Endothelial cell of umbilical vein (primary cell): ENCODE results near the gene DSPP. TPM values are rescaled to one million over a fixed set of nuclear protein-coding genes. Genes with fewer than 3 reads are reported as not detected.

Experiments used
- BruUV-seq: library from RNA; stranded (reverse); fragments of 400-500 nt; replicated peaks from 2 replicates; lab custom pipeline; 2021; lab: Mats Ljungman, UMichigan
- CTCF ChIA-PET: fragments of 300-600, 350-600 bp; sonication (Branson Sonifier 250); formaldehyde crosslinking; loops from one replicate; lab custom pipeline; 2021; ENCODE audit warnings: antibody characterized with exemption, inconsistent platforms; lab: Charles Lee
- POLR2A ChIA-PET: fragments of 300-600, 350-600 bp; sonication (Branson Sonifier 250); formaldehyde crosslinking; loops from one replicate; lab custom pipeline; 2021; ENCODE audit warnings: antibody characterized with exemption, inconsistent platforms; lab: Charles Lee
- DNase-seq: peaks from one replicate; pipeline ENCODE4 v3.0.0-alpha.2; 2011; ENCODE audit warnings: low read depth, low spot score
- FAIRE-seq: peaks from 2 replicates; lab custom pipeline; 2011; peaks lifted over from hg19 to GRCh38; lab: Jason Lieb, UNC
- H2AFZ ChIP-seq: 2 replicates; pipeline ENCODE4 v1.6.0; 2012; ENCODE audit warnings: low read depth, low read length, control low read depth, inconsistent platforms
- H3K27ac ChIP-seq: 2 replicates; pipeline ENCODE4 v1.5.1; 2011; ENCODE audit warnings: low read depth, mild to moderate bottlenecking, control low read depth, low read length, moderate library complexity; ENCODE audit not compliant: insufficient read depth
- H3K27me3 ChIP-seq, 2 experiments: 2 replicates each; pipeline versions ENCODE4 v1.6.0 to v1.6.1; 2011; ENCODE audit warnings: low read length in 2 of 2, mixed read lengths in 1 of 2; ENCODE audit not compliant: control insufficient read depth in 2 of 2, insufficient read depth in 2 of 2
- H3K36me3 ChIP-seq, 2 experiments: 2 replicates in 1 of 2; 3 replicates in 1 of 2; pipeline ENCODE4 v1.5.1; 2011; ENCODE audit warnings: low read length in 2 of 2, mild to moderate bottlenecking in 1 of 2, moderate library complexity in 1 of 2; ENCODE audit not compliant: control insufficient read depth in 2 of 2, insufficient read depth in 2 of 2; ENCODE audit errors: extremely low read depth in 1 of 2
- H3K4me1 ChIP-seq: 3 replicates; pipeline ENCODE4 v1.5.1; 2011; ENCODE audit warnings: mild to moderate bottlenecking, low read length; ENCODE audit not compliant: control insufficient read depth, insufficient read depth; ENCODE audit errors: extremely low read depth
- H3K4me2 ChIP-seq: 2 replicates; pipeline ENCODE4 v1.6.1; 2011; ENCODE audit warnings: low read length, control low read depth, mixed read lengths; ENCODE audit not compliant: insufficient read depth
- H3K4me3 ChIP-seq, 3 experiments: fragments of 200-600 bp in 1 of 3; sonication (generic), shearing (Covaris generic) in 1 of 3; replicated peaks in 1 of 3; 2 replicates each; pipeline ENCODE4 v1.5.1; 2011 to 2016; ENCODE audit warnings: control low read depth in 3 of 3, low read length in 3 of 3, mild to moderate bottlenecking in 2 of 3, inconsistent platforms in 1 of 3, low read depth in 1 of 3, moderate library complexity in 1 of 3; ENCODE audit not compliant: insufficient read depth in 1 of 3
- H3K79me2 ChIP-seq: 2 replicates; pipeline ENCODE4 v1.6.0; 2012; ENCODE audit warnings: low read length, inconsistent platforms; ENCODE audit not compliant: control insufficient read depth, insufficient read depth
- H3K9ac ChIP-seq: replicated peaks from 2 replicates; pipeline ENCODE3; 2011; ENCODE audit warnings: low read length, control low read depth; ENCODE audit not compliant: insufficient read depth; ENCODE audit errors: extremely low read depth
- H3K9me1 ChIP-seq: replicated peaks from 3 replicates; pipeline ENCODE4 v1.6.0; 2011; ENCODE audit warnings: mild to moderate bottlenecking, low read length; ENCODE audit not compliant: control insufficient read depth, insufficient read depth; ENCODE audit errors: extremely low read depth
- H3K9me3 ChIP-seq: replicated peaks from 2 replicates; pipeline ENCODE4 v1.5.1; 2012; ENCODE audit warnings: low read length, inconsistent platforms; ENCODE audit not compliant: control insufficient read depth, insufficient read depth
- H4K20me1 ChIP-seq: replicated peaks from 2 replicates; pipeline ENCODE3; 2011; ENCODE audit warnings: mild to moderate bottlenecking, low read length; ENCODE audit not compliant: control insufficient read depth, insufficient read depth; ENCODE audit errors: extremely low read depth
- CTCF ChIP-seq, 2 donors: IDR thresholded peaks; 1 replicate in 1 of 2; 2 replicates in 1 of 2; pipeline ENCODE4 v1.5.1; 2011; ENCODE audit warnings: low read length in 2 of 2, mild to moderate bottlenecking in 2 of 2, moderate library complexity in 2 of 2, control low read depth in 1 of 2, inconsistent platforms in 1 of 2, low read depth in 1 of 2; ENCODE audit not compliant: insufficient read depth in 1 of 2; ENCODE audit errors: extremely low read depth in 1 of 2
- EZH2 ChIP-seq: IDR thresholded peaks from 2 replicates; pipeline ENCODE4 v1.6.1; 2012; ENCODE audit warnings: borderline replicate concordance, low read depth, mild to moderate bottlenecking, moderate library complexity, low read length, inconsistent platforms; ENCODE audit not compliant: severe bottlenecking
- FOS ChIP-seq: IDR thresholded peaks from 2 replicates; pipeline ENCODE4 v1.6.1; 2011; ENCODE audit warnings: mild to moderate bottlenecking, low read length, moderate library complexity, borderline replicate concordance; ENCODE audit not compliant: insufficient read depth
- GATA2 ChIP-seq: IDR thresholded peaks from 2 replicates; pipeline ENCODE4 v1.7.0; 2011; ENCODE audit warnings: low read depth, mild to moderate bottlenecking, moderate library complexity, mixed read lengths, low read length; ENCODE audit not compliant: insufficient read length, insufficient read depth
- MAX ChIP-seq: IDR thresholded peaks from 2 replicates; pipeline ENCODE4 v1.6.1; 2011; ENCODE audit not compliant: insufficient read depth, insufficient read length
- MYC ChIP-seq: IDR thresholded peaks from one replicate; pipeline ENCODE4 v1.6.1; 2011; ENCODE audit warnings: mild to moderate bottlenecking, low read depth, low read length
- POLR2A ChIP-seq: IDR thresholded peaks from 2 replicates; pipeline ENCODE4 v1.6.1; 2012; ENCODE audit warnings: low read depth, mild to moderate bottlenecking, control low read depth, low read length
- POLR2AphosphoS5 ChIP-seq: IDR thresholded peaks from 2 replicates; pipeline ENCODE4 v1.6.1; 2012; ENCODE audit warnings: low read depth, mild to moderate bottlenecking, control low read depth, low read length, moderate library complexity; ENCODE audit not compliant: insufficient read depth
- dilution Hi-C: fragments of 300-500 bp; cut with MboI; formaldehyde crosslinking; loops from one replicate; pipeline ENCODE4 v1.15.0; 2019; ENCODE audit warnings: low sequenced_read_pairs; ENCODE audit not compliant: extremely low pct_ligation_motif_present
- intact Hi-C: fragments of 100-400 bp; cut with micrococcal nuclease; formaldehyde crosslinking; loops from one replicate; pipeline ENCODE4 v1.10.0; 2022
- polyA plus RNA-seq, 4 experiments: library from polyadenylated mRNA; depleted of rRNA in 3 of 4; stranded (reverse) in 3 of 4; unstranded in 1 of 4; fragments of >200 nt; gene quantifications; 2 replicates each; pipeline versions ENCODE4 v1.2.1 to v1.2.3, GENCODE V29; 2011 to 2012; ENCODE audit warnings: missing spikeins in 1 of 4
- total RNA-seq: library from RNA; stranded (reverse); gene quantifications from 2 replicates; pipeline ENCODE4 v1.2.3, GENCODE V29; 2021

Gene DSPP
- total and polyA plus RNA-seq, 2 donors (not counting 3 experiments of a cell fraction or from before 2014, with no cell fraction given), result not detected

GRCh38 chr4:87565746-87566145 lies 42.6 kb upstream of the DSPP start:
- Histone ChIP-seq H3K9ac (no peak overlapping the region), H4K20me1 (no peaks in the 10 kb centered on the region), H3K9me3 (no peaks in the 10 kb centered on the region), H3K27me3 (no peaks in the 10 kb centered on the region), H3K36me3 (no peaks in the 10 kb centered on the region), H3K9me1 (no peaks in the 10 kb centered on the region), H3K79me2 (no peaks in the 10 kb centered on the region), H3K27ac (no peak overlapping the region), H3K4me3 (no peak overlapping the region), H3K4me2 (no peak overlapping the region), H3K4me1 (no peaks in the 10 kb centered on the region), H2AFZ (no peak overlapping the region)
- ChIA-PET CTCF (no interaction called here), POLR2A (no interaction called here)
- dilution Hi-C loops, result no loop called here
- no peak for FAIRE-seq
- intact Hi-C loops, result no loop called here
- DNase-seq, result no peak
- no peak for TF ChIP-seq POLR2A
- no peak for TF ChIP-seq EZH2
- TF ChIP-seq MYC, result no peak
- no peak for TF ChIP-seq POLR2AphosphoS5
- TF ChIP-seq FOS, result no peak
- no peak for TF ChIP-seq GATA2
- no peak for TF ChIP-seq CTCF (IDR thresholded peaks at IDR 0.05; ENCODE audit: extremely low read depth in 1 of 2, insufficient read depth in 1 of 2, low read depth in 1 of 2, low read length in 2 of 2)
- no peak for TF ChIP-seq MAX
- no TSS peak for BruUV-seq
